Activated CD8-positive, alpha-beta memory T cell treated with anti-CD3 and anti-CD28 coated beads, Interleukin-2, amount 10 ng/mL, durations not matched to agents 7 days and 5 days (primary cell): ENCODE data around the gene NDST1. TPM values are rescaled to one million over a fixed set of nuclear protein-coding genes. Genes with fewer than 3 reads are reported as not detected.
"Not testable (repeated sequence)": the region's sequence is repeated elsewhere in the genome, so short reads cannot be mapped to it uniquely, and the experiment has no call there.

Source experiments
- ATAC-seq: fragments of 150-1000 bp; cut with Tn5 transposase; one replicate; pipeline ENCODE4 v1.10.0; 2021; ENCODE audit warnings: moderate library complexity
- CTCF ChIA-PET: fragments of 350-600 bp; sonication (Branson Sonifier 250); formaldehyde crosslinking; loops from one replicate; lab custom pipeline; 2021; ENCODE audit warnings: antibody characterized with exemption; lab: Charles Lee
- DNase-seq: peaks from one replicate; pipeline ENCODE4 v3.0.0-alpha.2; 2020
- H3K27ac Mint-ChIP-seq: one replicate; pipeline ENCODE4 v1.8.0; 2021; ENCODE audit warnings: mild to moderate bottlenecking, mixed read lengths
- H3K27me3 Mint-ChIP-seq: one replicate; pipeline ENCODE4 v1.8.0; 2021; ENCODE audit warnings: mixed read lengths
- H3K36me3 Mint-ChIP-seq: one replicate; pipeline ENCODE4 v1.8.0; 2021; ENCODE audit warnings: mild to moderate bottlenecking, mixed read lengths
- H3K4me1 Mint-ChIP-seq: one replicate; pipeline ENCODE4 v1.8.0; 2021; ENCODE audit warnings: mixed read lengths
- H3K4me3 Mint-ChIP-seq: one replicate; pipeline ENCODE4 v1.8.0; 2021; ENCODE audit warnings: mild to moderate bottlenecking, moderate library complexity, mixed read lengths
- H3K9me3 Mint-ChIP-seq: one replicate; pipeline ENCODE4 v1.8.0; 2022; ENCODE audit warnings: low read depth, mixed read lengths
- total RNA-seq, 2 experiments: library from RNA; stranded (reverse); gene quantifications; one replicate each; pipeline ENCODE4 v1.2.3, GENCODE V29; 2021

The NDST1 gene
- total RNA-seq, 2 experiments from 2014 or later: 0.58 to 0.68 TPM

DNA sequence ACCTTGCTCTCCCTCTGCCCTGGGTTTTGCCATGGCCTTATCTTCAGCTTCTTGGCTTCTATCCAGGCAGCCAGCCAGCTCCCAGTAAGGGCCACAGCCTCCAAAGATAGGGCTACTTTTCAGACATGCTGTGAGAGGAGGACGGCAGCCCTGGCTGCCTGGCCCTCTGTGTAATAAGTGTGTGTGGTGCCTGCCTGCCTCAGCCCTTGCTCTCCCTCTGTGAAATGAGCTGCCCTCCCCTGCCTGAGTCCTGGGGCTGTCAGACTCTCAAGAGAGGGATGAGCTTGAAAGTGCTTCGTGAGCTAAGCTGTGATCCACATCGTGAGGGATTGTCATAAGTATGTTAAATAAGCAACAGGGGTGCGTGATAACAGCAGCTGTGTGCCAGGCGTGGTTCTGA lies 8.1 kb downstream of the NDST1 start:
- Mint-ChIP-seq H3K27ac (no peak overlapping the region), H3K4me1 (peaks cover 2% of the 10 kb centered on the region), H3K36me3 (no peaks in the 10 kb centered on the region), H3K9me3 (no peaks in the 10 kb centered on the region), H3K27me3 (no peaks in the 10 kb centered on the region), H3K4me3 (no peak overlapping the region)
- no peak for DNase-seq
- ATAC-seq: no peak
- CTCF ChIA-PET: no interaction called here

DNA sequence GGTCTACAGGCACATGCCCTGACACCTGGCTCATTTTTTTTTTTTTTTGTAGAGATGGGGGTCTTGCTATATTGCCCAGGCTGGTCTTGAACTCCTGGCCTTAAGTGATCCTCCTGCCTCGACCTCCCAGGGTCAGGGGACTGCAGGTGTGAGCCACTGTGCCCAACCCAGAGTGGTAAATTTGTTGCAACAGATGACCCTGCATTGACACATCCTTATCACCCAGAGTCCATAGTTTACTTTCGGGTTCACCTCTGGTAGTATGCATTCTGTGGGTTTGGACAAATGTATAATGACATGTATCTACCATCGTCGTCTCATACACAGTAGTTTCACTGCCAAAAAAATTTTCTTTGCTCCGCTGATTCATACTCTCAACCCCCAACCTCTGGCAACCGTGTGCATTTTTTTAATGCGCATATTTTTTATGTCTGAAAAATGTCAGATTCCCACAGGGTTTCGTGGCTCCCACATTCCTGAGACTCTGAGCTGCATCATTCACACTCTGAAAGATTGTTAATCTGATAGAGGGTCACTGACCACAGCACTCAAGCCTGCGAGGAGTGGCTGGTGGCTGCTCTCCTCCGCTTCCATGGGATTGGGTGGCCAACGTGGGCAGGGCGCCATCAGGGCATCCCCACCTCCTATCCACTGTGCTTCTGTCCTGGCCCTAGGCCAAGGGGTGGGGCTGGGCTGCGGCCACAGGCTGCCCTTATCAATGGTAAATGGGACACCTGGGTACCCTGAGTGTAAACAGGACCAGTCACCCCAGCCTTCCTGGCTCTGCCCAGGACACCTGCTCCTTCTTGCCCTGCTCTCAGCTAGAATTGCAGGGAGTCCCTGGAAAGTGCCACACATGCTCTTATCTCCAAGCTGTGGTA lies 9.6 kb downstream of the NDST1 start:
- H3K27me3 Mint-ChIP-seq: no peaks in the 10 kb centered on the region
- H3K36me3 Mint-ChIP-seq: no peaks in the 10 kb centered on the region
- no peak for DNase-seq
- no peak overlapping the region for H3K27ac Mint-ChIP-seq
- CTCF ChIA-PET: no interaction called here
- peaks cover 2% of the 10 kb centered on the region for H3K4me1 Mint-ChIP-seq
- ATAC-seq: no peak
- no peak overlapping the region for H3K4me3 Mint-ChIP-seq
- no peaks in the 10 kb centered on the region for H3K9me3 Mint-ChIP-seq

DNA sequence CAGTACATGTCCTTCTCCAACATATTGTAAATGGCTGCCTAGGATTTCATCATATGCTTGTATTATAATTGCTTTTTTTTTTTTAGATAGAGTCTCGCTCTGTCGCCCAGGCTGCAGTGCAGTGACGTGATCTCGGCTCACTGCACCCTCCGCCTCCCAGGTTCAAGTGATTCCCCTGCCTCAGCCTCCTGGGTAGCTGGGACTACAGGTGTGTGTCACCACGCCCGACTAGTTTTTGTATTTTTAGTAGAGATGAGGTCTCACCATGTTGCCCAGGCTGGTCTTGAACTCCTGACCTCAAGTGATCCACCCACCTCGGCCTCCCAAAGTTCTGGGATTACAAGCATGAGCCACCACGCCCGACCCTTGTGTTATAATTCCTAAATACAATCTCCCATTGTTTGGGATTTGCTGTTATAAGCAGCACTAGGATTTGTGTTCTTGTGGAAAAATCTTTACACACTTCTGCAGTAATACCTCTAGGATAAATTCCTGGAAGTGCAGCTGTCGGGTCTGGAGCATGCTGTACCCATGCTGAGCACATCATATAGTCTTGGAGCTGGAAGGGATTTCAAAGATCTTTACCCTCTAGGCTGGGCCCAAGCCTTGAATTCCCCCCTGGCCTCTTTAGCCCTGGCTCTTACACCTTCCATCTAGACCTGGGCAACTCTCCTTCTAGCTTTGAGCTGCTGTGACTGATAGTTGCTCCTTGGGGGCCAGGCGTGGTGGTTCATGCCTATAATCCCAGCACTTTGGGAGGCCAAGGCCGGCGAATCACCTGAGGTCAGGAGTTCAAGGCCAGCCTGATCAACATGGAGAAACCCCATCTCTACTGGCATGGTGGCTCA lies 11.0 kb downstream of the NDST1 start:
- not testable (repeated sequence) for H3K4me3 Mint-ChIP-seq, H3K27me3 Mint-ChIP-seq

DNA sequence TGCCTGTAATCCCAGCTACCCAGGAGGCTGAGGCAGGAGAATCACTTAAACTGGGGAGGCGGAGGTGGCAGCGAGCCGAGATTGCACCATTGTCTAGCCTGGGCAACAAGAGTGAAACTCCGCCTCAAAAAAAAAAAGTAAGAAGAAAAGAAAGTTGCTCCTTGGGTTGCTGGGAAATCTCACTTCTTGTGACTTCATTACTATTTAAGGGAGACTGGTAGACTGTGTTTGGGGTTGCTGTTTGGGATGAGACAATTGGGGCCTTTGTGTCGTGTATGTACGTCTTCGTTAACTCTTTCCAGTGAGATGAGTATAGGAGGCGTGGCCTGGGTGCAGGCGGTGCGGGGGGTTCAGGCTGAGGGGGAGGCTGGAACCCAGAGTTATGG lies 11.6 kb downstream of the NDST1 start:
- H3K27me3 Mint-ChIP-seq: no peaks in the 10 kb centered on the region
- CTCF ChIA-PET: no interaction called here
- H3K9me3 Mint-ChIP-seq: no peaks in the 10 kb centered on the region
- H3K4me3 Mint-ChIP-seq: no peak overlapping the region
- ATAC-seq (no peak), DNase-seq (no peak)
- H3K36me3 Mint-ChIP-seq: no peaks in the 10 kb centered on the region
- no peak overlapping the region for H3K27ac Mint-ChIP-seq
- peaks cover 2% of the 10 kb centered on the region for H3K4me1 Mint-ChIP-seq

More for the DNA sequence above, 11.0 kb downstream of the NDST1 start:
- DNase-seq, ATAC-seq, CTCF ChIA-PET, H3K9me3 Mint-ChIP-seq, H3K36me3 Mint-ChIP-seq, H3K4me1 Mint-ChIP-seq, H3K27ac Mint-ChIP-seq: not testable (repeated sequence)

DNA sequence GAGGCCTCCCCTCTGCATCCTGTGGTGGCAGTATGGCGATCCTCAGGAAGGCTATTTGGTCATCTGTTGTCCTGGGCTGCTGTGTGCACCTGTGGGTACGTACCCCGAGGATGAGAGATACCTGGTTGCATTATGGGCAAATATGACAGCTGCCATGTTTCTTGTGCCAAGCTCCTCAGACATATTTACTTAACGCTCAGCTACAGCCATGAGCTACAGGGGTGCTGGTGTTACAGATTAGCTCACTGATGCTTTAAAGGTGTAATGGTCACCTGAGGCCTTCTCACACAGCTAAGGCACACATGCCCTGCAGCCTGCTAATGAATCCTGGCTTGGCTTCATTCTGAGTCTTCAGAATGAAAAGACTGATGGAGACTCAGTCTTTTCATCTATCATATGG lies 12.0 kb downstream of the NDST1 start:
- H3K9me3 Mint-ChIP-seq: no peaks in the 10 kb centered on the region
- H3K27ac Mint-ChIP-seq: no peak overlapping the region
- H3K27me3 Mint-ChIP-seq: no peaks in the 10 kb centered on the region
- DNase-seq (no peak), ATAC-seq (no peak)
- H3K4me1 Mint-ChIP-seq: no peaks in the 10 kb centered on the region
- CTCF ChIA-PET: no interaction called here
- H3K4me3 Mint-ChIP-seq: no peak overlapping the region
- H3K36me3 Mint-ChIP-seq: no peaks in the 10 kb centered on the region

DNA sequence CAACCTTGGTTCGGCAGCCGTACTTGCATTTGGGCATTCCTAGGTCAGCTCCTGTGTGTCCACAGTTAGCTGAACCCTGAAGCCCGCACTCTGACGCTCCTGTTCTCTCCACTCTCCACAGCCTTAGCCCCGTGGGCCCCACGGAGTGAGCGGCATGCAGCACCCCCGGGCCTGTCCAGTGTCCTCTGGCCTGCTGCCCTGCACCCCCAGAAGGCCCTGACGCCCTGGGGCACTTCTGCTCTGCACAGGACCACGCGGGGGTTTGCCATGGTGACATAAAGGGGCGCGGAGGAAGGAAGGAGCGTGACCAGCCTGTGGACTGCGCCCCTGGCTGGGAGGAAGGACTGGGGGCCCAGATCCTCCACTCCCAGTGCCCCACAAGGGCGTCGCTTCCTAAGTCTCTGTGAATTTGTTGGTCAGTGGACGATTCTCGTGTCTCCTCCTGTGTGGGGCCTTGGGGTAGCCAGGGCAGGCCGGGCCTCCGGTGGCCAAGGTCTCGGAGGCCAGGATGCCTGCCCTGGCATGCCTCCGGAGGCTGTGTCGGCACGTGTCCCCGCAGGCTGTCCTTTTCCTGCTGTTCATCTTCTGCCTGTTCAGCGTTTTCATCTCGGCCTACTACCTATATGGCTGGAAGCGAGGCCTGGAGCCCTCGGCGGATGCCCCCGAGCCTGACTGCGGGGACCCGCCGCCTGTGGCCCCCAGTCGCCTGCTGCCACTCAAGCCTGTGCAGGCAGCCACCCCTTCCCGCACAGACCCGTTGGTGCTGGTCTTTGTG lies 13.0 kb downstream of the NDST1 start:
- H3K27ac Mint-ChIP-seq: no peak overlapping the region
- H3K4me1 Mint-ChIP-seq: no peaks in the 10 kb centered on the region
- H3K27me3 Mint-ChIP-seq: no peaks in the 10 kb centered on the region
- H3K4me3 Mint-ChIP-seq: no peak overlapping the region
- ATAC-seq (no peak), DNase-seq (no peak)
- CTCF ChIA-PET: no interaction called here
- no peaks in the 10 kb centered on the region for H3K36me3 Mint-ChIP-seq
- no peaks in the 10 kb centered on the region for H3K9me3 Mint-ChIP-seq

DNA sequence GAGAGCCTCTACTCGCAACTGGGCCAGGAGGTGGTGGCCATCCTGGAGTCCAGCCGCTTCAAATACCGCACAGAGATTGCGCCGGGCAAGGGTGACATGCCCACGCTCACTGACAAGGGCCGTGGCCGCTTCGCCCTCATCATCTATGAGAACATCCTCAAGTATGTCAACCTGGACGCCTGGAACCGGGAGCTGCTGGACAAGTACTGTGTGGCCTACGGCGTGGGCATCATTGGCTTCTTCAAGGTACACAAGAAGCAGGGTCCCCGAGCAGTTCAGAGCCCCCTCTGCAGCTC lies 13.5 kb downstream of the NDST1 start:
- no peaks in the 10 kb centered on the region for H3K27me3 Mint-ChIP-seq
- no peak for DNase-seq
- no peaks in the 10 kb centered on the region for H3K36me3 Mint-ChIP-seq
- CTCF ChIA-PET: no interaction called here
- no peak for ATAC-seq
- H3K4me1 Mint-ChIP-seq: no peaks in the 10 kb centered on the region
- no peak overlapping the region for H3K27ac Mint-ChIP-seq
- H3K9me3 Mint-ChIP-seq: no peaks in the 10 kb centered on the region
- no peak overlapping the region for H3K4me3 Mint-ChIP-seq

DNA sequence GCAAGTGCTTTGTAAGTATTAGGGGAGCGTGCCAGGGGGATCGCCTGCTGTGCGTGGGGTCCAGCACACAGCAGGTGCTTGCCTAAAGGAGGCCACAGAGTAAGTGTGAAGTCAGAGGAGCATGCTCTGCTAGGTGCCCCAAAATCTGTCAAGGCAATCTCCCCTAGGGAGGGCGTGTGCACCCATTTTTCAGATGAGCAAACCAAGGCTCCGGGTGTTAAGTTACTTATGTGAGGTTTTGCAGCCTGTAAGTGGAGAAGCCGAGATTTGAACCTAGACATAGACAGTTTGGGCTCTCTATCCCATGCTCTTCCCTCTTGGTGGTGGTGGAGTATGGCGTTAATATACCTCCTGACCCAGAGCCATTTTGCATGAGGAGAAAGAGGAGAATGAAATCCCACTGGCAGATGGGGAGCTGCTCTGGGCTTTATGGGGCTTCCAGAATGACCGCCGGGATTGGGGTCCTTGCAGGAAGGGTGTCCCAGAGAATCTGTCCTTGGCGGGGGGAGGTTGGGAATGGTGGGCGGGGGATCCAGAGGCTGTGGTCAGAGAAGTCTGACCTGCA lies 14.1 kb downstream of the NDST1 start:
- no peaks in the 10 kb centered on the region for H3K9me3 Mint-ChIP-seq
- peaks cover under 1% of the 10 kb centered on the region for H3K4me1 Mint-ChIP-seq
- CTCF ChIA-PET: no interaction called here
- no peak for ATAC-seq
- no peak for DNase-seq
- H3K27ac Mint-ChIP-seq: no peak overlapping the region
- no peaks in the 10 kb centered on the region for H3K27me3 Mint-ChIP-seq
- no peak overlapping the region for H3K4me3 Mint-ChIP-seq
- H3K36me3 Mint-ChIP-seq: no peaks in the 10 kb centered on the region

DNA sequence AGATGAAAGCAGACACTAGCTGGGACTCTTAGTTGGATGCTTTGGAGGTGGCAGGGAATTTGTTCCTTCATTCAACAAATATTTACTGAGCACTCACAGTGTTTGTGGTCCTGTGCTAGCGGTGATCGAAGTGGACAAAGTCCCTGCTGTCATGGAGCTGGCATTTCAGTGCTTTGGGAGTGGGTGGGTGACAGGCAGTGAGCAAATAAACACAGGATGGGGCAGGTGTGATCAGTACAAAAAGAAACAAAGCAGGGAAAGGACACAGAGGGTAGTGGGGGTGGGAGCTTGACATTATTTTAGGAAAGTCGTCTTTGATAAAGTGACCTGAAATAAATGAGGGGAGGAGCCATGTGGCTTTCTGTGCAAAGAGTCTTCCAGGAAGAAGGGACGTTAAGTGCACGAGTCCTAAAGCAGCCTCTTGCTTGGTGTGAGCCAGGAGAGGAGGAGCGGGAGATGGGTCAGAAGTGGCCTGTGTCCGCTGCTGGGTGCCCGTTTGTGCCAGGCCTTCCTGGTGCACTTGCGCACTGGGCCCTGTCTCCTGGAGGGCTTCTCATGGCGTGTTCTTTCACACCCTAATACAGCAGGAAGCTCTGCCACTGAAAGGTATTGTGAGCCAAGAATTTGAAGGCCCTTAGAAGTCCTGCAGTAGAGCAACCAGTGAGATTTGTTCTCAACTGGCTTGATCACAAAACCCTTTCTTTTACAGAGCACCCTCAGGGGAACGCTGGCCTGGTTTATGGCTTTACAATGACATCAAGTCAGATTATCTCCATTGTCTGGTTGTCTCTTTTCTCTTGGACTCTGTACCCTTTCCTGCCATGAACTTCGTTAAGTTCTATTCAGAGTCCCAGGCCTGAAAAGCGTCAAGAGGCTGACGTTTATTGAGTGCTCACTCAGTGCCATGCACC lies 14.8 kb downstream of the NDST1 start:
- H3K27me3 Mint-ChIP-seq: no peaks in the 10 kb centered on the region
- no peak overlapping the region for H3K4me3 Mint-ChIP-seq
- ATAC-seq (no peak), DNase-seq (no peak)
- no peak overlapping the region for H3K27ac Mint-ChIP-seq
- H3K4me1 Mint-ChIP-seq: peaks cover 6% of the 10 kb centered on the region
- H3K36me3 Mint-ChIP-seq: no peaks in the 10 kb centered on the region
- H3K9me3 Mint-ChIP-seq: no peaks in the 10 kb centered on the region
- CTCF ChIA-PET: interaction anchor here (3.5 kb wide), 1 partner anchor 64 kb away, joined by 14 read pairs; no protein-coding TSS in a partner anchor

DNA sequence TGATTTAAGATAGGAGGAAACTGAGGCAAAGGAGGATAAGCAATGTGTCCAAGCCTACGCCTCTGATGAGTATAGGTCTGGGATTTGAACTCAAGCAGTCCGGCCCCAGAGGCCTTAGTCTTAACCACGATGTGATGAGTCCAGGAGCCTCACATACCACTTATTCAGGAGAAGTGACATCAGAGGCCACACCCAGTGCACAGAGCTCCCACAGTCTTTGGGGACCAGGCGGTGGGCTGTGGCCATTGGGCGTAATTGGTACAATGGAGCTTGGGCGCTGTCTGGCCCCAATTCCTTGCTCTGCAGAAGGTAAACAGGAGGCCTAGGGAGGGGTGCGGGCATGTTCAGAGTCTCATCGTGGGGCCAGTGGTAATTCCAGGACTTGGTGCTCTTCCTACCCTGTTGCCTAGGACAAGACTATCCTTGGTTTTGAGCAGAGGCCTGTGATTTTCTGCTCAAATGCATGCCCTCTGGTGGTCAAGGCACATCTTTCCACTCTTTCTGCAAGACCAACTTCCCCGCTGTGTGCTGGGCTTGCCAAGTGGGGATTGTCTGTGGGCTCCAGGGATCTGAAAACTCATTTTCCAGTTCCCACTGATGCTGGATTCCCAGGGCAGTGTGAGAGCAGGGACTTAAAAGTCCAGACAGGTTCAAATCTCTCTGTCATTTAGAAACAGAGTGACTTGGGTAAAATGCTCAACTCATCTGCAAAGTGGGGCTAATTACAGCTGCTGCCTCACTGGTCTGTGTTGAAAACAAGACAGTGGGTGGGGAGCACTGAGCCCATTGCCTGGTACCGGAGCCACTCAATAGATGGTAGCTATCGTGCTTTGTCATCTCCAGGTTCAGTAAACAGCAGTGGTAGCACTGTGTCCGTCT lies 15.8 kb downstream of the NDST1 start:
- Mint-ChIP-seq H3K4me3 (no peak overlapping the region), H3K27ac (no peak overlapping the region), H3K27me3 (no peaks in the 10 kb centered on the region), H3K4me1 (peaks cover 6% of the 10 kb centered on the region), H3K9me3 (no peaks in the 10 kb centered on the region), H3K36me3 (no peaks in the 10 kb centered on the region)
- ATAC-seq: no peak
- no peak for DNase-seq
- CTCF ChIA-PET: interaction anchor here (0.6 to 3.5 kb wide), 3 partner anchors 26 to 72 kb away, joined by 3 to 14 read pairs (median 3); no protein-coding TSS in a partner anchor

DNA sequence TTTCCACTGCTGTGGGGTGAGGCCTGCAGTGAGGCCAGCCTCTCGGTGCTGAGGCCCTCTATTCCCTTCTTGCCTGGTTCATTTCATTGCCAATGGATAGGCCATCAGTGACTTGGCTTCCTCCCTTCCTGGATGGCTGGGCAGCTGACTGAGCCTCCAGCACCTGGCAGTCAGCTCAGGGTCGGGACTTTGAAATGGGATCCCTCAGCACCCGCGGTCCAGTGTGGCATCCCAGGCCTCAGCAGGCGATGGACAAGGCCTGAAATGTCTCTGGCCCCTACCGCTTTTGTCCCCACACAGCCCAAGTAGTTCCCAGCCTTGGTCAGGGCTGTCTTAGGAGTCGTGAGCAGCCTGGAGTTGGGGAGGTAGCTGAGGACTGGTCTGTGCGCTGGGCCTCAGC lies 17.2 kb downstream of the NDST1 start:
- no peaks in the 10 kb centered on the region for H3K9me3 Mint-ChIP-seq

More for the DNA sequence above, 17.2 kb downstream of the NDST1 start:
- no peaks in the 10 kb centered on the region for H3K36me3 Mint-ChIP-seq
- CTCF ChIA-PET: interaction anchor here (1.3 to 3.5 kb wide), 2 partner anchors 20 to 66 kb away, joined by 4 to 14 read pairs; no protein-coding TSS in a partner anchor
- DNase-seq (no peak), ATAC-seq (no peak)
- no peak overlapping the region for H3K27ac Mint-ChIP-seq
- H3K4me1 Mint-ChIP-seq: peaks cover 6% of the 10 kb centered on the region
- H3K4me3 Mint-ChIP-seq: no peak overlapping the region
- H3K27me3 Mint-ChIP-seq: no peaks in the 10 kb centered on the region
